Activated CD4-positive, CD25-positive, alpha-beta regulatory T cell (primary cell): ENCODE results near the gene RCE1.
A peak's percentile ranks its signal among the peaks of the same experiment; 100 is the strongest.
"Not testable (repeated sequence)": the region's sequence is repeated elsewhere in the genome, so short reads cannot be mapped to it uniquely, and the experiment has no call there.

Experiments
- DNase-seq, 4 experiments: peaks; one replicate each; lab custom pipeline; 2025; lab: John Stamatoyannopoulos, UW

RCE1 gene, protein sequence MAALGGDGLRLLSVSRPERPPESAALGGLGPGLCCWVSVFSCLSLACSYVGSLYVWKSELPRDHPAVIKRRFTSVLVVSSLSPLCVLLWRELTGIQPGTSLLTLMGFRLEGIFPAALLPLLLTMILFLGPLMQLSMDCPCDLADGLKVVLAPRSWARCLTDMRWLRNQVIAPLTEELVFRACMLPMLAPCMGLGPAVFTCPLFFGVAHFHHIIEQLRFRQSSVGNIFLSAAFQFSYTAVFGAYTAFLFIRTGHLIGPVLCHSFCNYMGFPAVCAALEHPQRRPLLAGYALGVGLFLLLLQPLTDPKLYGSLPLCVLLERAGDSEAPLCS

DNA sequence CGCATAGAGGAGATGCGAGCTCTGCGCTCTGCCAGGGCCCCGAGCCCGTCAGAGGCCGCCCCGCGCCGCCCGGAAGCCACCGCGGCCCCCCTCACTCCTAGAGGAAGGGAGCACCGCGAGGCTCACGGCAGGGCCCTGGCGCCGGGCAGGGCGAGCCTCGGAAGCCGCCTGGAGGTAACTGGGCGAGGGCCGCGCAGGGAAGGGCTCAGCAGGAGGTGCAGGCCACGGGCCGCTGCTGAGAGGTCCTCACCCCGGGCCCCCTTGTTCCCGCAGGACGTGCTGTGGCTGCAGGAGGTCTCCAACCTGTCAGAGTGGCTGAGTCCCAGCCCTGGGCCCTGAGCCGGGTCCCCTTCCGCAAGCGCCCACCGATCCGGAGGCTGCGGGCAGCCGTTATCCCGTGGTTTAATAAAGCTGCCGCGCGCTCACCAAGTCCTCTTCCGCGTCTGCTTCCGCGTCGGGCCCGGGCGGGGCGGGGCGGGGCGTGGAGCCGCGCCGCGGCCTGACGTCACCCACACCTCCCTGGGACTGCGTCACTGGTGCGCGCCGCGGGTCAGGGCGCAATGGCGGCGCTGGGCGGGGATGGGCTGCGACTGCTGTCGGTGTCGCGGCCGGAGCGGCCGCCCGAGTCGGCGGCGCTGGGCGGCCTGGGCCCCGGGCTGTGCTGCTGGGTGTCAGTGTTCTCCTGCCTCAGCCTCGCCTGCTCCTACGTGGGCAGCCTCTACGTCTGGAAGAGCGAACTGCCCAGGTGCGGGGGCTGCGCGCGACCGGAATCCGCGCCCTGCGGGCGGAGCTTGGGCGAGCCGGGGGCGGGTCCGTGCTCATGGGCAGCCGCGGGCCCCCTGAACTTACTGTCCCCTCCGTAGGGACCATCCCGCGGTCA is at the start of gene RCE1:
TSS of gene RCE1 (plus strand) at position 546 of the 880 bp plus-strand sequence. CDS start at position 561, 15 bp downstream.
- DNase-seq, result peak; percentile 82 to 89 (median 86)

DNA sequence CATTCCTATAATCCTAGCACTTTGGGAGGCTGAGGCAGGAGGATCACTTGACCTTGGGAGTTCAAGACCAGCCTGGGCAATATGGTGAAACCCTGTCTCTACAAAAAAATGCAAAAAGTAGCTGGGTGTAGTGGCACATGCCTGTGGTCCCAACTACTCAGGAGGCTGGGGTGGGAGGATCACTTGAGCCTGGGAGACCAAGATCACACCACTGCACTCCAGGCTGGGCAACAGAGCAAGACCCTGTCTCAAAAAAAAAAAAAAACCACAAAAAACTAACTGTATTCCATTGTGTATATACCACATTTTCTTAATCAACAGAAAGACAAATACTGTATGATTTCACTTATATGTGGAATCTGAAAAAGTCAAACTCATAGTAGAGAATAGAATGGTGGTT is 43.4 kb upstream of the RCE1 start:
- DNase-seq, result not testable (repeated sequence)

DNA sequence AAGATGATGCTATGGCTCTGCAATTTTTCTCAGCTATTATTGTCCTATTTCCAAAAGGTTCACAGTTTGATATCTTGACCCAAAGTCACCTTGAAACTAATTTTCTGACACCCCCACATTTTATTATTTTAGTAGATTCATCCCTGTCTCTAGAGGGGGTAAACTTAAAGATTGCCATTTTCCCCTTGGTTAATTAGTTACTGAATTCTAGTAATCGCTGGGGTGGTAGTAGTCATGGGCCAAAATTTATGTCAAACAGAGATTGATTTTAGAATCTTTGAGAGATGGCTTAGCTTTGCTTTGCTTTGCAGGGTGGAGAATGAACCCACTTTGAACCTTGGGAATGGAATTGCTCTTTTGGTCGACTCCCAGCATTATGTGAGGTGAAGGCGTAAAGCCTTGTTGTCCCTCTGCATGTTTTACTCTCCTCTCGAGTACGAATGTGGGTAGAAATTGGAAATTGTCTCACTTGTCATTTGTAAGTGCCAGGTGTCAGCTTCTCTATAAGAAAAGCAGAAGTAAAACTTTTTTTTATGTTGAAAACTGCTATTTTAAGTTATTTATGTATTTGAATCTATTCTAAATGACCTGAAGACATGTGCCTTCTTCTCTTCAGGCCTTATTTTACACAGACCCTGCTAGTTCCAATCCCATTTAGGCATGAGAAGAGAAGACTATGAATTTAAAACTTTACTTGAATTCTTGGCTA is 42.4 kb upstream of the RCE1 start:
- DNase-seq, result no peak

DNA sequence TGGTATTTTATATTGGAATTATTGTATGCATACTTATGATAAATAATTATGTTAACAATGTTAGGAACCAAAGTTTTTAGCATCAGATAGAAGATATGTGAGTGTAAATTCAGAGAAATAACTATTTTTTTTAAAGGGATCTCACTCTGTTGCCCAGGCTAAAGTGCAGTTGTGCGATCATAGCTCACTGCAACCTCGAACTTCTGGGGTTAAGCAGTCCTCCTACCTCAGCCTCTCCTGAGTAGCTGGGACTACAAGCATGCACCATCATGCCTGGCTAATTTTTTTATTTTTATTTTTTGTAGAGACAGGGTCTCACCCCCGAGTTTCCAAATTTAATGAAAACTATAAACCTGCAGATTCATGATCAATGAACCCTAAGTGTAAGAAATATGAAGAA is 33.6 kb upstream of the RCE1 start:
- DNase-seq, result no peak

DNA sequence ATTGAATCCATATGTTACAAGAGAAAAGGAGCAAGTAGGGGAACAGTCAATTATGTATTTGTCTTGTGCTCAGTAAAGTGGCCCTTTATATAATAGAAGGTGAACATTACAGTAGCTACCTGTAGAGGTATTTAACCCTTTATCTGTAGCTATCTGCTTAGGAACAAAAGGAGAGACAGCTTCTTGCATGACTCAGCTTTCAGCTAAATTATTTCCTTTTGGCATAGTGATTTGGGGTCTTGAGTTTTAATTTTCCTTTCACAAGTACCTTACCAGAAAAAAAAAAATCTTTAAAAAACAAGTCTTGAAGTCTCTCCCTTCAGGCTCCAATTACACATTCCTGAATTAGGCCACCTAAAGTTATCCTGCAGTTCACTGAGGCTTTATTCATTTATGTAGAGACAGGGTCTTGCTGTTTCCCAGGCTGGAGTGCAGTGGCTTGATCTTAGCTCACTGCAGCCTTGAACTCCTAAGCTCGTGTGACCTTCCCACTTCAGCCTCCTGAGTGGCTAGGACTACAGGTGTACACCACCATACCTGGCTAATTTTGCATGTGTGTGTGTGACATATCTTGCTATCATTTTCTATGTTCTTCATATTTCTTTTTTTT is 32.6 kb upstream of the RCE1 start:
- no peak for DNase-seq

DNA sequence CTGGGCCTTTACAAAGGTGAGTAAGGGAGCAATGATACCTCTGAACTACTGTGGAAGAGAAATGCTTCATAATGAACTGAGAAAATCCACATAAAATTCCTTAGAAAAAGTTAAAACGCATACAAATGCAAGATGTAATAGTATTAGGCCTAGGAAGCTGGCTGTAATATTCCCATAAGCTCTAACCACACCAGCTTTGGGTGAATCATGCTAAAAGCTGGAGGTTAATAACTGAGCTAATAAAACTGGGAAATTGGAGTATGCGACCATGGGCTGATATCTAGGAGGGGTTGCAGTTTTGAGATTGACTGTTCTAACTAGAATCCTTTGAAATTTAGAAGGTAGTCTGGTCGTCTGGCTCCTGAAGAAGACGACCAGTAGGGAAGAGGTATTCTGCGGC is 28.6 kb upstream of the RCE1 start:
- no peak for DNase-seq

DNA sequence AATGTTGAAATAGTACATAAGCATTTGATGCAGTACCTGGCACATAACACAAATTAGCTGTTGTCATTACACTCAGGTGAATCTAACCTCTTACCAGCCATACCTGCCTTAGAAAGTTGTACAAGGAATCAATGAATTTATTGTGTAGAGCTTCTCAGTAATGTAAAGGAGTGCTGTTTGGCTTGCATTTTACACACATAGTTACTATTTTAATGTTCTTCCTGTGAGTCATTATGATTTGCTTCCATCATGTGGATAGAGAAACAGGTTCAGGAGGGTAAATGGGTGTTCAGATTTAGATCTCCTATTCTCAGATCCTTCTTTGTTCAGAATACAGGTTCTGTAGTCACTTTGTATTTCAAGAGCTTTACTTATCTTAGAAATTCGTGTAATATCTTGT is 27.6 kb upstream of the RCE1 start:
- no peak for DNase-seq

DNA sequence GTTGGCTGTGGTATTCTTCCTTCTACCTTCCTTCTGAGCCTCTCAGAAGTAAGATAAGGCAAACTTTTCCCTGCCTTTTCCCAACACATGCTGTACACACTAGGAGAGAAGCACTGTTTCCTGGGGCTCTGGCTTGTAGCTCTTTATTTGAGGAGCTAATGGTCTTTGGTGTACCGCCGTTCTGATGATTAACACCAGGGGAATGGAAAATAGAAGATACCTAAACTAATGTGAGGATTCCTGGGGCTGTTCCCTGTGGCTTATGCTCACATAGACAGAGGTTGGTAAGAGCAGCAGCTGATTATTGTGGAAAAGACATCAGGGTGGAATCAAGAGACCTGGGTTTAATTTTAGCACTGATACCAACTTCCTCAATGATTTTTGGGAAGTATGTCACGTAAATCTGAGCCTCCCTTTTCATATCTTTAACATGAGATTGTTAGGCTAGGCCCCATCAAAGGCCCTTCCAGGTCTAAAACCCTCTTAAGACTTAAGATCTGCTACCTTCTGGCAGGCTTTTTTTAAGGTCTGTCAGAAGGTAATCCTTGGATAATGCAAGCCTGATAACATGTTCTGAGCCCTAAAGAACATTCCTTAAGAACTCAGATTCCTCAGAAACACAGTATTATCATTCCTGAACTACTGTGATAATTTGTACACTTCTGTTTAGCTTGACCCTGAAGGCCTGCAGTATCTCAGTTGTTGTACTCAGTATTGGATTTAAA is 24.8 kb upstream of the RCE1 start:
- DNase-seq, result no peak

DNA sequence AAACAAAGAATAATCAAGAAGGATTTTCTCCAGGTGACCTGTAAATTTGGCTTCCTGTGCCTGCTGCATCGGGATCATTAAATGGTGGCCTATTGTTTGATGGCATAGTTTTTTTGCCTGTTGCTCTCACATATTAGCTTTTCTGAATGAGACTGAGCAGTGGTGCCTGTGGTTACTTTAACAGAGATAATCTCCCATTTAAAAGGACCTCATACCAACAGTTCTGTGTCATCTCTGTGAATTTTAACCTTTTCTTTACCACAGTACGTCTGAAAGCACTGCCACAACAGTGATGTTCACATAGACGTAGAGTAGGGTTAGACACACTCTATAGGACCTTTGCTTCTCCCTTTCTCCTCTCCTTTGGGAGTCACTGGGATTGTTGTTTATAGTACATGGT is 22.9 kb upstream of the RCE1 start:
- DNase-seq, result no peak

DNA sequence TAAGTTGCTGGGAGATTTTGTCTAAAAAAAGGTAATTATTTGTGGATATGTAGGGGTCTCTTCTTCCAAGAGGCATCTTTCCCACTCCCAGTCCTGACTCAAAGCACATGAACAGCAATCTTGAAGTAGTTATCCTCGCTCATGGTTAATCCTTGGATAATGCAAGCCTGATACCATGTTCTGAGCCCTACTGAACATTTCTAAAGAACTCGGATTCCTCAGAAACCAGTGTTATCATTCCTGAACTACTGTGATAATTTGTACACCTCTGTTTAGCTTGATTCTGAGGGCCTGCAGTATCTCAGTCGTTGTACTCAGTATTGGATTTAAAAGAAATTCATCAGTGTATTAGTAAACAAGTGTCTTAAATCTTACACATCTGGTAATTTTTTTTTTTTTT is 22.3 kb upstream of the RCE1 start:
- no peak for DNase-seq

DNA sequence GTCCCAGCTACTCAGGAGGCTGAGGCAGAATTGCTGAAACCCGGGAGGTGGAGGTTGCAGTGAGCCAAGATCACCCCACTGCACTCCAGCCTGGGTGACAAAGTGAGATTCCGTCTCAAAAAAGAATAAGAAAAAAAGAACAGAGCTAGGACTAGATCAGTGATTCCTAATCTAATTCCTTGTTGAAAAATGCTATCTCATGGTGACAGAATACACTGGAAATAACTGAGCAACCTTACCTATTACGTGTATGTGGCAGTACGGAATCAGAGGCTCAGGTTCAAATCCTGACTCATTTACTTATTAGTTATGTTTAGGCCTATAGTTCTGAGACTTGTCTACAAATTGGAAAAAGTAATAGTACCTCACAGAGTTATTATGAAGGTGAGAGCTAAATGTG is 19.5 kb upstream of the RCE1 start:
- DNase-seq, result no peak

DNA sequence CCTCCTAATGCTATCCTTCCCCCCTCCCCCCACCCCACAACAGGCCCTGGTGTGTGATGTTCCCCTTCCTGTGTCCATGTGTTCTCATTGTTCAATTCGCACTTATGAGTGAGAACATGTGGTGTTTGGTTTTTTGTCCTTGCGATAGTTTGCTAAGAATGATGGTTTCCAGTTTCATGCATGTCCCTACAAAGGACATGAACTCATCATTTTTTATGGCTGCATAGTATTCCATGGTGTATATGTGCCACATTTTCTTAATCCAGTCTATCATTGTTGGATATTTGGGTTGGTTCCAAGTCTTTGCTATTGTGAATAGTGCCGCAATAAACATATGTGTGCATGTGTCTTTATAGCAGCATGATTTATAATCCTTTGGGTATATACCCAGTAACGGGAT is 18.7 kb upstream of the RCE1 start:
- not testable (repeated sequence) for DNase-seq

DNA sequence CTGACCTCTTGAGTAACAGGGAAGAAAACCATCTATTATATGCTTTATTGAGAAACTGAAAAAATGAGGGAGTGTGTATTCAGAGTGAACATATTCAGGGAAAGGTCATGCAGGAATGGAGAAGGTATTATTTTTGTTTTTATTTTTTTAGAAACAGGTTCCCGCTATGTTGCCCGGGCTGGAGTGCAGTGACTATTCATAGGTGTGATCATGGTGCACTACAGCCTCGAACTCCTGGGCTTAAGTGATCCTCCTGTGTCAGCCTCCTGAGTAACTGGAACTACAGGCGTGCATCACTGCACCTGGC is 8.7 kb upstream of the RCE1 start:
- no peak for DNase-seq

DNA sequence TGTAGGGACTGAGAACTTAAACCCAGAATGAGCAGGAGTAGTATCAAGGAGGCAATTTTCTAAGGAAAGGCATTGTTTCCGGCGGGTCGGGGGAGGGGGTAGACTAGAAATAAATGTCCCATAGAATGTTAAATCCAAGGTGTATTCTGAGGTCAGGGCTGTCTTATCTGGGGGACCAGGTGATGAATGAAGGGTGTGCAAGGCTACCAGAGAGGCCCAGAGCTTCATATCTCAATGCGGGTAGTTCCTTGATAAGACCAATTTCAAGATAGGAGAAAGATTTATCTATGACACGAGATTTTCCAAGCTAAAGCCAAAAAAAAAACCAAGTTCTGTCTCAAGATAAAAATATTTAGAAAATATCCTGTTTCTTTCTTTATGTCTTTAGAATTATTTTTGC is 8.3 kb upstream of the RCE1 start:
- DNase-seq, result no peak

DNA sequence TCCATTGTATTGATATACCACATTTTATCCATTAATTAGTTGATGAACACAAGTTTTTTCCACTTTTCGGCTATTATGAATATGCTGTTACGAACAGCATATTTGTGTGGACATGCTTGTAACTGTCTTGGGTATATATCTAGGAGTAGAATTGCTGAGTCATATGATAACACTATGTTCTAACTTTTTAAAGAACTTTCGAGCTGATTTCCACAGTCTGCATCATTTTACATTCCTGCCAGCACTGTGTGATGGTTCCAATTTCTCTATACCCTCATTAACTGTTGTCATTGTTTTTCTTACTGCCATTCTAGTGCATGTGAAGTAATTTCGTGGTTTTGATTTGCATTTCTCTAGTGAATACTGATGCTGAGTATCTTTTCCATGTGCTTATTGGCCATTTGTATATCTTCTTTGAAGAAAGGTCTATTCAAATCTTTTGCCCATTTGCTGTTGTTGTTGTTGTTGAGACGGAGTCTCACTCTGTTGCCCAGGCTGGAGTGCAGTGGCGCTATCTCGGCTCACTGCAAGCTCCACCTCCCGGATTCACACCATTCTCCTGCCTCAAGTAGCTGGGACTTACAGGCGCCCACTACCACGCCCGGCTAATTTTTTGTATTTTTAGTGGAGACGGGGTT is 7.4 kb upstream of the RCE1 start:
- no peak for DNase-seq

DNA sequence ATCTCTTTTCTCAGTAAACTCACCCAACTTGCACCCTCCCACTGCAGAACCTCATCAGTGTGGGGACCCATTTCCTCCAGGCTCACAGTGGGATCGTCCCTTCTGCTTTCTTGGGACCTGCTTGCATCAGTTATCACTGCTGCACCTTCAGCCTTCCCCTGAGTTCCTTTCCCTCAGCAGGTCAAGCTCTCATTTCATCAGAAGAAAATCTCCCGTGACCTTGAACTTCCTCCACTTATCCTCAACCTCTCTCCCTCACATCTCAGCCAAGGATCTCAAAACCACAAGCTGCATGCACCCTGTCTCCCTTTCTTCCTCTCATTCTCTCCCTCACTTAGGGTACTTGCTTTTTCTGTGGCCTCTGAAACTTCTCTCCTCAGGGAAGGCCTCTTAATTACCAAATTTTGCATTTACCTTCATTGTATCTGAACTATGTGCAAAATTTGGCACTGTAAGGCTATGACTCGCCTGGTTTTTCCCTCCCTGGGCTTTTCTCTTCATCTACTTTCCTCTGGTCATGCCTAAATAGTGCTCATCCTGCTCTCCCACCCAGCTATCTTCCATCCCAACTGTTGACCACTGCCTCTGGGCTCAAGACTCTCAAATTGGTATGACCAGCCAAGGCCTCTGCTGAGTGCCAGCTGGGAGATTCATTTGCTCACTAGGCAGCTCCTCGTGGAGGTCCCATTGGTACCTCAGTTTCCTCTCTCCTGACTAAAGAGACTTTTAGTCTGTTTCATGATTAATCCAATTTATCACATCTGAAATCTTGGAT is 2.7 kb upstream of the RCE1 start:
- no peak for DNase-seq

DNA sequence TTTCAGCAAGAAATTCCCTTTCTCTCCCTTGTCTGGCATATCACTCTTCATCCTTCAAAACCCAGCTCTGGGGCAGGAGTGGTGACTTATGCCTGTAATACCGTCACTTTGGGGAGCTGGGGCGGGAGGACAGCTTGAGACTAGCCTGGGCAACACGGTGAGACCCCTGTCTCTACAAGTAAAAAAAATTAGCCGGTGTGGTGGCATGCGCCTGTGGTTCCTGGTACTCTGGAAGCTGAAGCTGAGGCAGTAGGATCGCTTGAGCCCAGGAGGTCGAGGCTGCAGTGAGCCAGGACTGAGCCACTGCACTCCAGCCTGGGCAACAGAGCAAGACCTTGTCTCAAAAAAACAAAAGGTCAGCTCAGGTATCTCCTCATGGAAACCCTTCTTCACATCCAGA is 1.4 kb upstream of the RCE1 start:
- DNase-seq, result no peak

DNA sequence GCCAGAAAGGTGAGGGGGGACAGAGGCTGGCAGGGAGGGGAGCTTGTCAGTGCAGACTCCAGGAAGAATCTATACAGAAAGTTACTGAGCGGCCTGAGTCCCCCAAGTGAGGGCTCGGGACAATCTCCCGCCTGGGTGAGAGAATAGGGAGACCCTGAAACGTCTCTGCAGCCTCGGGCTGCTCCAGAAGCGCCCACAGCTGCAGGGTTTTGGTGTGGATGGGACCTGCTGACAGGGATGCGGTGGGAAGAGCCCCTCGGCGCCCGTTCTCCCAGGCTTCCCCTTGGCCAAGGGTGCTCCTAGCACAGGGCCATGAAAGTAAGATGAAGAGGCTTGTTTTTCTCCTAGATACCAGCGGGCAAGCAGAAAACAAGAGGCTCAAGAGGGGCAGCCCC is 743 bp upstream of the RCE1 start:
- no peak for DNase-seq

DNA sequence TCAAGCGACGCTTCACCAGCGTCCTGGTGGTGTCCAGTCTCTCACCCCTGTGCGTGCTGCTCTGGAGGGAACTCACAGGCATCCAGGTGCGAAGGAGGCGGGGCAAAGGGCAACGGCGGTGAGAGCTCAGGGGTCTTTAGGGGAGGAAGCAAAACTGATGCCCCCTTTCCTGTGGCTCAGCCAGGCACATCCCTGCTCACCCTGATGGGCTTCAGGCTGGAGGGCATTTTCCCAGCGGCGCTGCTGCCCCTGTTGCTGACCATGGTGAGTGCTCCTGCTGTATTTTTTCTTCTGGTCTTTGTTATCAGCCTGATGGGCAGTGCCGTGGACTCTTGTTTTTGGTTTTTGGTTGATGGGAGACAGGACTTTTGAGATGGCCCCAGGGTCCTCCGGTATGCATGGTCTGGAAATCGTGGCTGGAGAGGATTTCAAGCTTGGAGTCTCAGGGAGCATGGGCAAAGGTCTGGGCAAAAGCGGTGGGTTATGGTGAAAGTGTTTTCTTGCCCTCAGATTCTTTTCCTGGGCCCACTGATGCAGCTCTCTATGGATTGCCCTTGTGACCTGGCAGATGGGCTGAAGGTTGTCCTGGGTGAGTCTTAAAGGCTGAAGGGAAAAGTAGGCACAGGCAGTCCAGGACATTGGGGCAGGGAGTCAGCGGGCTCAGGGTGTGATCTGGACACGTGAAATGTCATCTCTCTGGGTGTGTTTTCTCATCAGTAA is 695 bp downstream of the RCE1 start:
- DNase-seq, result no peak
